ENCODE measurements around the gene TFCP2L1.
"Not testable (repeated sequence)": the region's sequence is repeated elsewhere in the genome, so short reads cannot be mapped to it uniquely, and the experiment has no call there.

TFCP2L1 gene

DNA sequence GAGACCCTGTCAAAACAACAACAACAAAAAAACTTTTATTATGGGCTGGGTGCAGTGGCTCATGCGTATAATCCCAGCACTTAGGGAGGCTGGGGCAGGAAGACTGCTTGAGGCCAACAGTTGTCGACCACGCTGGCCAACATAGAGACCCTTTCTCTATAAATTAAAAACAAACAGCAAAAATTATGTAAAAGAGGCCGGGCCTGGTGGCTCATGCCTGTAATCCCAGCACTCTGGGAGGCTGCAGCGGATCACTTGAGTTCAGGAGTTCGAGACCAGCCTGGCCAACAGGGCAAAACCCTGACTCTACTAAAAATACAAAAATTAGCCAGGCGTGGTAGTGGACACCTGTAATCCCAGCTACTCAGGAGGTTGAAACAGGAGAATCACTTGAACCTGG, 15.6 kb downstream of the TFCP2L1 start:
- DNase-seq (ENCODE audit: low spot score in 2 of 2); H3K27me3 Mint-ChIP-seq; H3K27ac Mint-ChIP-seq; H3K4me1 Mint-ChIP-seq; H3K4me3 Mint-ChIP-seq; H3K36me3 Mint-ChIP-seq; ATAC-seq (ENCODE audit: low read depth); H3K9me3 Mint-ChIP-seq: not testable (repeated sequence)

DNA sequence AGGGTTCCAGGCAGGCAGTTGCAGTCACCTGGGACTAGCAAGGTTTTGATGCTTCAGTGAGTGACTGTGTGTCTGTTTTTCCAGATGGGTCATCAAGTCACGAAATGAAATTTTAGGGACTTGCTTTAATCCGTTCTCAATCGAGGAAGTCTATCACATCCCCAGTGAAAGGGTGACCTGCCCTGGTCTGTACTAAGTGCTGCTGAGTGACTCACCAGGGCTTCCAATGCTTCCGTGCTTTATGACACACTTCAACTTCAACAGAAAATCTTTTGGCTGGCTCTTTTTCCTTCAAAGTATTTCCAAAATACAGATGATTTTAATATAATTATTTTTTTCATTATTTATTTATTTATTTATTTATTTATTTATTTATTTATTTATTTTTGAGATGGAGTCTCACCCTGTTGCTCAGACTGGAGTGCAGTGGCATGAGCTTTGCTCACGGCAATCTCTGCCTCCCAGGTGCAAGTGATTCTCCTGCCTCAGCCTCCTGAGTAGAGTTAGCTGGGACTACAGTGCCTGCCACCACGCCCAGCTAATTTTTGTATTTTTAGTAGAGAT, 18.4 kb downstream of the TFCP2L1 start:
- H3K27me3 Mint-ChIP-seq, result no peaks in the 10 kb centered on the region
- no peaks in the 10 kb centered on the region for H3K4me1 Mint-ChIP-seq
- DNase-seq (ENCODE audit: low spot score in 2 of 2), result no peak
- H3K27ac Mint-ChIP-seq, result no peak overlapping the region
- H3K36me3 Mint-ChIP-seq, result no peaks in the 10 kb centered on the region
- no peaks in the 10 kb centered on the region for H3K9me3 Mint-ChIP-seq
- no peak for ATAC-seq (ENCODE audit: low read depth)
- no peak overlapping the region for H3K4me3 Mint-ChIP-seq

DNA sequence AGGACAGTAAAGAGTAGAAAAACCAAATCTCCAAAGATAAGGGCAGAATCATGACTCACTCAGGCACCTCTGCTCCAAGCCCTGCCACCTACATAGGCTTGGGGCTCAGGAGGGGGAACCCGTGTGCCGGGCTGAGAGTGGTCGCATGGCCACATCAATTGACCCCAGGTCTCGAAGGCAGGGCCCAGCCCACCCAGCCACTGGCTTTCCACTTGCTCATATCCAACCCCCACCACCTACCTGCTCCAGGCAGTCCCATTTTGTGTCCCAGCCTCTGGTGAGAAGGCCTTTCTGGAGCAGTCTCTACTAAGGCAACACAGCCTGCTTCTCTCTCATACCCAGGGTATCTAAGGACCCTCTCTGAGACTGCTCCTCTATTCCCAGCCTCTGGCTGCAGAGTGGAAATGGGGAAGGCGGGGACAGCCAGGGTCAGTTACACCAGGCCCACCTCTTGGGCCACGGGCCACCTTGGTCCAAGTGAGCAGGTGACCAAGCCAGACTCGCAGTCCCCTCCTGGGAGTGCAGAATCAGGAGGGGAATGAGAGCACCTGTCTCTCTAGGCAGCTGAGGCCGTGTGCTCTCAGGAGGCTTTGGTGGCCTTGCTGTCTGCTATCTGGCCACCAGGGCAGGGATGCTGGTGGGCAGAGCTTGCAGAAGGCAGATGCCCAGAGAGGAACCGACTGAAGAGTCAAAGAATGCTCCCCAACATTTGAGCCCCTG, 20.8 kb downstream of the TFCP2L1 start:
- Mint-ChIP-seq H3K4me1 (no peaks in the 10 kb centered on the region), H3K27ac (no peak overlapping the region), H3K36me3 (no peaks in the 10 kb centered on the region), H3K27me3 (no peaks in the 10 kb centered on the region), H3K4me3 (no peak overlapping the region), H3K9me3 (no peaks in the 10 kb centered on the region)
- no peak for ATAC-seq (ENCODE audit: low read depth)
- no peak for DNase-seq (ENCODE audit: low spot score in 2 of 2)

DNA sequence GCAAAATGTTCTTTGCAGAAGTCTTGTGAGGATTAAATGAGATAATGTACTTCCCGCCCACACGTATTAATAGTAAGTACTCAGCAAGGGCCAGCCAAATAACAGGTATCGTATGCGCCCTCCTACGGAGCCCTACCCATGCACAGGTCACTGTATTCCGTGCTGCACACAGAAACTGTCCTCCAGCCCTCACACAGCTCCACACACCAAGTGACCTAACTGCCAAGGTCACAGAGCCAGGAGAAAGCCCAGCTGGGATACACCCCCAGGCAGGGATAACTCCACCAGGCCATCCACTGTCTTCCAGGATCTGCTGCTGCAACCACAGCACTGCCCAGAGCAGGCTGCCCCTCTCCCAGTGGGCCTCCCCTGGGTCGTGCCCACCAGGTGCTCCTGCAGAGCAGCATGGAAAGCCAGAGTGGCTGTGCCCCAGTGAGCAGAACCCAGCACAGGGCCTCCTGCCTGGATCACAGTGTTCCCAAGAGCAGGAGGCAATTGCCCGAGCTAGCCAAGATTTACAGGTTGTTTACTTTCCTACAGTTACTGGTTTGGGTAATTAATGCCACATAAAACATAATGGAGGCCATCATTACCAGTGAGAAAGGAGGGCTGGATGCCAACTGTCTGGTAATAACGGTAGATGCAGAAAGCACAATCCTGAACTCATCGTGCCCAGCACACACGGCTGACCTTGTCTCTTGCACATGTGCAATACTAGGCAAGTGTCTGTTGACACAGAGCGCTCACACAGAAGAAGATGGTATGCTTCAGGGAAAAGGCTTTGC, 24.4 kb downstream of the TFCP2L1 start:
- peaks cover 3% of the 10 kb centered on the region for H3K4me1 Mint-ChIP-seq
- H3K4me3 Mint-ChIP-seq, result no peak overlapping the region
- H3K27me3 Mint-ChIP-seq, result no peaks in the 10 kb centered on the region
- DNase-seq (ENCODE audit: low spot score in 2 of 2), result no peak
- H3K27ac Mint-ChIP-seq, result no peak overlapping the region
- H3K9me3 Mint-ChIP-seq, result peaks cover 3% of the 10 kb centered on the region
- no peaks in the 10 kb centered on the region for H3K36me3 Mint-ChIP-seq
- no peak for ATAC-seq (ENCODE audit: low read depth)

DNA sequence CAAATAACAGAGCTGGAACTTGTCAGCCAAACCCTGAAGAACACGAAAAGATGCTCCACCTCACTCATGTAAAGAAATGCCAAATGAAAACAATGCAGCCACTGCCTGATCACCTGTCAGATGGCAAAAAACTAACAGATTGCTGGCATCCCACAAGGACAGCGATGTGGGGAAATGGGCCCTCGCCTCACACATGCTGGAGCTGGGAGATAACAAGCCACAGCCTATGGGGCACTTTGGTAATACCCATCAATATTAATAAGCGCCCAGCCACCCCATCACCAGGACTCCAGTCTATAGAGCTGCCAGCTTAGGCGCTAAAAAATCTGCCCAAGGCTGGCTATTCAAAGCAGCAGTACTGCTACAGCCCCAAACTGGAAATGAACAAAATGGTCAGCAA, 27.0 kb downstream of the TFCP2L1 start:
- H3K4me1 Mint-ChIP-seq, result peaks cover 3% of the 10 kb centered on the region
- ATAC-seq (ENCODE audit: low read depth), result no peak
- DNase-seq (ENCODE audit: low spot score in 2 of 2), result no peak
- no peak overlapping the region for H3K27ac Mint-ChIP-seq
- no peaks in the 10 kb centered on the region for H3K27me3 Mint-ChIP-seq
- peaks cover 5% of the 10 kb centered on the region for H3K9me3 Mint-ChIP-seq
- H3K4me3 Mint-ChIP-seq, result no peak overlapping the region
- peaks cover 5% of the 10 kb centered on the region for H3K36me3 Mint-ChIP-seq

DNA sequence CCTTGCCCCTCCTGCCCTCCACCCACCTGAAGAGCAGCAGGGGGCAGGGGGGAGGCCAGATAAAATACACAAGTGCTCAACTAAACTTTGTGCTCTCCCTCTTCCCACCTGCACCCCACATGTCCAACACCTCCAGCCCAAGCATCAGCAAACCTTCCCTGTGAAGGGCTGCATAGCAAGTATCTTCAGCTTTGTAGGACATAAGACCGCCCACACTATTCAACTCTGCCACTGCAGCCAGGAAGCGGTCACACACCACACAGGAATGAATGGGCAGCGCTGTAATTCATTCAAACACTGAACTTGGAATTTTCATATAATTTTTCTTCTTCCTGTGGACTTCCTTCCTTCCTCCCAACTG, 27.5 kb downstream of the TFCP2L1 start:
- no peak for DNase-seq (ENCODE audit: low spot score in 2 of 2)
- H3K4me1 Mint-ChIP-seq, result peaks cover 3% of the 10 kb centered on the region
- no peaks in the 10 kb centered on the region for H3K27me3 Mint-ChIP-seq
- no peak overlapping the region for H3K27ac Mint-ChIP-seq
- H3K36me3 Mint-ChIP-seq, result peaks cover 5% of the 10 kb centered on the region
- no peak overlapping the region for H3K4me3 Mint-ChIP-seq
- H3K9me3 Mint-ChIP-seq, result peaks cover 5% of the 10 kb centered on the region
- no peak for ATAC-seq (ENCODE audit: low read depth)

DNA sequence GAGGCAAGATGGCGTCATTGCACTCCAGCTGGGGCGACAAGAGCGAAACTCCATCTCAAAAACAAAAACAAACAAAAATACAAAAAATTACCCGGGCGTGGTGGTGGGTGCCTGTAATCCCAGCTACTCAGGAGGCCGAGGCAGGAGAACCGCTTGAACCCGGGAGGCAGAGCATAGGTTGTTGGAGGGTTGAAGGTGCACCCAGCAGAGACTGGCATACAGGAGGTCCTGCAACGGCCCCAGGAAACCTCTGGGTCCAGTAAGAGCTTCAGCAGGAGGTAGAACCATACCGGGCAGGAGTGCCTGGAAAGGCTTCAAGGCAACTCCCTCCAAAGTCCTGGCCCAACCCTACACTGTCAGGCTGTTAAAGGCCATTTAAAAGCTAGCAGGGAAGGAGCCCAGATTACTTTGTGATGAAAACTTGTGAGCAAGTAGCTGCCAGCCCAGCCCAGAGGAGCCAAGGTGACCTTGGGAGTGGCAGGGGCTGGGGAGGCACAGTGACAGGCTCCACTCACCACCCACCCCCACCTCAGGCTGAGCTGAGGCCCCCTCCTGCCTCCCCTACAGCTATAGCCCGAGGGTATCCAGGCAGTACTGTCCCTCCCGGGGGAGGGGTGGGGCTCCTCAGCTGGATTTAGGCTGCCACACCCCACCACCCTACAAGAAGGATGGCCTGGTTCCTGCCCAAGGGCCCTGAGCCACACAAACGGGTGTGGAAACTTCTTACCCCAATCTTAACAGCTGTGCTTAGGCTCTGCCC, 28.1 kb downstream of the TFCP2L1 start:
- Mint-ChIP-seq H3K27me3 (no peaks in the 10 kb centered on the region), H3K4me1 (peaks cover 3% of the 10 kb centered on the region)

DNA sequence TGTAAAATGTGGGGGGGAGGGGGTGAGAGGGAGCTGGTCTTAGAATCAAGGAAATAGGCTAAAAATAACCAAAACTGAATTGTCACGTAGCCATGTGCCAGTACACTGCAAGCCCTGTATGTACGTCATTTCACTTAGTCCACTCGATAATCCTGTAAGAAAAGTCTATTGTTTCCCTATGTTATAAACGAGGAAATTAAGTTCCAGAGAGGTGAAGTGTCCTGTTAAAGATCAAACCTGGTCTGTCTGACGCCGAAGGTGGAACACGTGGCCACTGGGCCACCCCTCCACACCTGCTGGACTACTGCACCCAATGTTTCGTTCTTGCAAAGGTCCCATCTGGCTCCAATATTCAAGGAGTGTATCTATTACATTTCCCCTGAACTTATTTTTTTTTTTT, 29.6 kb downstream of the TFCP2L1 start:
- Mint-ChIP-seq H3K4me1 (peaks cover 3% of the 10 kb centered on the region), H3K9me3 (peaks cover 5% of the 10 kb centered on the region), H3K4me3 (no peak overlapping the region), H3K27me3 (no peaks in the 10 kb centered on the region), H3K27ac (no peak overlapping the region), H3K36me3 (peaks cover 5% of the 10 kb centered on the region)
- ATAC-seq (ENCODE audit: low read depth), result no peak
- DNase-seq (ENCODE audit: low spot score in 2 of 2), result no peak

More for the DNA sequence above, 28.1 kb downstream of the TFCP2L1 start:
- ATAC-seq (ENCODE audit: low read depth) (no peak), DNase-seq (ENCODE audit: low spot score in 2 of 2) (no peak)
- H3K27ac Mint-ChIP-seq, result no peak overlapping the region
- H3K36me3 Mint-ChIP-seq, result peaks cover 5% of the 10 kb centered on the region
- peaks cover 5% of the 10 kb centered on the region for H3K9me3 Mint-ChIP-seq
- H3K4me3 Mint-ChIP-seq, result no peak overlapping the region

DNA sequence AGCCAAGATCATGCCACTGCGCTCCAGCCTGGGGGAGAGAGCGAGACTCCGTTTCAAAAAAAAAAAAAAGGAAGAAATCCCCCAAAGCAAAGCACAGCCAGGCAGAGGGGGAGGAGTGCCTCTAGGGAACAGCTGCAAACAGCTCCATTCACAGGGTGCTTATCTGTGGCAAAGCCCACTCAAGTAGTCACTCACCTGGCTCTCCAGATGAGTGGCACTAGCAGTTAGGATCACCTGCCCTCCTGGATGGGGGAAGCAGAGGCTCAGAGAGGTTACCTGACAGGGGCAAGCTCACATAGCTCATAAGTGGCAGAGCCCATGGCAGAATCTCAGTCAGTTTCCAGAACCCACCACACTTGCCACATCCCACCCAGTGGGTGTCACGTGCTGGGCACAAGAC, 30.3 kb downstream of the TFCP2L1 start:
- Mint-ChIP-seq H3K4me1 (peaks cover 3% of the 10 kb centered on the region), H3K27ac (no peak overlapping the region), H3K9me3 (peaks cover 5% of the 10 kb centered on the region), H3K4me3 (no peak overlapping the region), H3K27me3 (no peaks in the 10 kb centered on the region), H3K36me3 (peaks cover 5% of the 10 kb centered on the region)
- no peak for ATAC-seq (ENCODE audit: low read depth)
- no peak for DNase-seq (ENCODE audit: low spot score in 2 of 2)

DNA sequence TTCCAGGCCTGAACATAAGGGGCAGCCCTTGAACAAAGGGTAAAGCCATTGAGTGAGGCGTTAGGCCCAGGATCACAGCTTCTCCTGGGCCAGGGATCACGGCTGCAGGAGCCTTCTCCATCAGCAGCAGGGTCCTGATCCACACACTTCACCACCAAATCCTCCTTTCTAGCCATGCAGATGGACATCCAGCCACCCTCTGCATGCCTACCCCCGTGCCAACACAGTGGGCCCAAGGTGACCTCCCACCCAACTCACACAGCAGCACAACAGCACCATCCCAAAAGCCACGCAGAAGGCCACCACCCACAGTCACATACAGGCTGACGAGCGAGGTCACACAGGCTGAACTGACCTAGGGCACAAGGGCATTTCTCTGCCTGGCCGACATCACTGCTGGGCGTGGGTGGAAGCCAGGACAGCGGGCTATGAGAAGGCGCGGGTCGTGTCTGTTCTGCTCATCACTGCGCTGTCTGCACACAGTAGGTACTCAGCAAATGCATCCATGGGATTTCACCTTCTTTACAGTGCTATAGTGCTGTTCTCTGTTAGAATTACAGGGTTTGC, 31.2 kb downstream of the TFCP2L1 start:
- Mint-ChIP-seq H3K4me1 (peaks cover 3% of the 10 kb centered on the region), H3K4me3 (no peak overlapping the region), H3K36me3 (peaks cover 5% of the 10 kb centered on the region), H3K9me3 (peaks cover 5% of the 10 kb centered on the region), H3K27me3 (no peaks in the 10 kb centered on the region), H3K27ac (no peak overlapping the region)
- no peak for DNase-seq (ENCODE audit: low spot score in 2 of 2)
- no peak for ATAC-seq (ENCODE audit: low read depth)

DNA sequence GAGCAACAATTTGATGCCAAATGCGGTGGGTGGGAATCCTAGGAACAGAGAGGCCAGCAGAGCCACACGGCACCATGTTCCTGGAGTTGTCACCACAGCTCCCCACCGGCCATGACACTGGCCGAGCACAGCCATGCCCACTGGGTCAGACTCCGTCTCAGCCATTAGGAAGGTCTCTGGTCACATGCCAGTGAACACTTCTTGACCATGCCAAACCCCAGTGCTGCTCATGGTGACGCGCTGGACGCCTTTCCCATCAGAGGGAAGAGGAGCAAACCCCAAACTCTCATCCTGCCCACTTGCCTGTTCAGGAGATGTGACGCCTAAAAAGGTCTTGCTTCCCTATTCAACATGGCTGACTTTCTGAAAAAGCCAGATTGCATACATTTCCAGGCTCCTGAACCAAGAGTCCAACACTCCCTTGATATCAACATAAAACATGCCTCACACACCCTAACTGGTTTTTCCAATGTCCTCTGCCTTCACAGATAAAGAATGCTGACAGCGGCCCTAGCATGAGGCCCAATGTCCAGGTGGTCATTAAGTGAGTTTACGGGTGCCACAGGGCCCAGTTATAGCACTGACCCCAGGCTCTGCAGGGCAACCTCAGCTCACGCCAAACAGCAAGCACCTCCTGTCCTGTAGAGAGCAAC, 31.9 kb downstream of the TFCP2L1 start:
- DNase-seq (ENCODE audit: low spot score in 2 of 2), result no peak
- no peak for ATAC-seq (ENCODE audit: low read depth)
- H3K4me1 Mint-ChIP-seq, result peaks cover 3% of the 10 kb centered on the region
- H3K27me3 Mint-ChIP-seq, result no peaks in the 10 kb centered on the region
- peaks cover 5% of the 10 kb centered on the region for H3K36me3 Mint-ChIP-seq
- no peak overlapping the region for H3K4me3 Mint-ChIP-seq
- no peak overlapping the region for H3K27ac Mint-ChIP-seq
- peaks cover 5% of the 10 kb centered on the region for H3K9me3 Mint-ChIP-seq

DNA sequence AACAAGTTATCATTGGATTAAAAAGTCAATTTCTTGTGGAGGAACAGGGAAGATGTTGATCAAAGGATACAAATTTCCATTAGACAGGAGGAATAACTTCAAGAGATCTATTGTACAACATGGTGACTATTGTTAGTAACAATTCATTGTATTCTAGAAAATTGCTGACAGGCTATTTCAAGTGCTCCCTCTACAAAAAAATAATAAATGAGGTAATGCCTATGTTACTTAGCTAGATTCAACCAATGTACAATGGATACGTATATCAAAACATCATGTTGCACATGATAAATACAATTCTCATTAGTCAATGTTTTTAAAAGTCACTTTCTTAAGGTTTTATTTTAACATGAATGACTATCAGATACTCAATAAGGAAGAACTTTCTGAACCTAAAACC, 33.5 kb downstream of the TFCP2L1 start:
- Mint-ChIP-seq H3K4me3 (no peak overlapping the region), H3K27ac (no peak overlapping the region), H3K36me3 (peaks cover 5% of the 10 kb centered on the region), H3K9me3 (peaks cover 5% of the 10 kb centered on the region), H3K27me3 (no peaks in the 10 kb centered on the region), H3K4me1 (no peaks in the 10 kb centered on the region)
- DNase-seq (ENCODE audit: low spot score in 2 of 2) (no peak), ATAC-seq (ENCODE audit: low read depth) (no peak)

DNA sequence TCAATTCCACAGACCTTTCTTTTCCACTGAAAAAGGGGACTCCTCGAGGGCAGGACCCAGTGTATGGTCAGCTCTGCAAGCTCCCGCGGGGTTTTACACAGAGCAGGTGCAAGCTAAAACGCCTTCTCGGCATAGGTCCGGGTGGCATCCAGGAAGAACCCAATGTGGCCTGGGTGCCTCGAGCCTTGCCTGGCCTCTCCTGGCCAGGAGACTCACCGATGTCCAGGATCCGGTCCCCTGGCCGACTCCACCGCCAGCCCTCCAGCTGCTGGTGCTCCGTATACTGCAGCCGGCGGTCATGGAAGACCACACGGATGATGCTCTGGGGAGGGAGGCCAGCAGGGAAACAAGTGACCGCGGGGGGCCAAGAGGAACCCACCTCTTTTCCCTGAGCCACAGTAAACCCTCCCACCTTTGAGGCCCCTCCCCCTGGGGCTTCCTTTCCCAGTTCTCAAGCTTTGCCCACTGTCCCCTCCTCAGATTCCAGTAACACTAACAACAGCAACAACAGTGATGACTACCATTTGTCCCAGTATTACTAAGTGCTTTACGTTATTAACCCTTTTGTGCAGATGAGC, 36.1 kb downstream of the TFCP2L1 start:
- no peaks in the 10 kb centered on the region for H3K9me3 Mint-ChIP-seq
- peaks cover 2% of the 10 kb centered on the region for H3K36me3 Mint-ChIP-seq
- H3K27me3 Mint-ChIP-seq, result no peaks in the 10 kb centered on the region
- ATAC-seq (ENCODE audit: low read depth) (no peak), DNase-seq (ENCODE audit: low spot score in 2 of 2) (no peak)
- no peak overlapping the region for H3K4me3 Mint-ChIP-seq
- H3K27ac Mint-ChIP-seq, result no peak overlapping the region
- H3K4me1 Mint-ChIP-seq, result no peaks in the 10 kb centered on the region

Measured in memory B cell (primary cell).